OCI-LY3 (cell line): ENCODE results near the gene MPC2.

Experiments
- CTCF ChIP-seq: fragments of 200-600, 300-600 bp; sonication (generic); IDR thresholded peaks from 2 replicates; pipeline ENCODE4 v1.5.1; 2014; ENCODE audit warnings: antibody characterized with exemption, low read length, low read depth
- EZH2phosphoT487 ChIP-seq: fragments of 200-600 bp; shearing (Covaris generic); IDR thresholded peaks from 2 replicates; pipeline ENCODE4 v1.6.1; 2018; ENCODE audit warnings: antibody characterized with exemption, mixed run types, low read depth

- TF ChIP-seq CTCF (no peak), EZH2phosphoT487 (no peak)
Observed at GRCh38 chr1:167933788-167934187, 3.1 kb downstream of the MPC2 start.
